Bone marrow (tissue), 2 donors: ENCODE data around the gene EPN3.

Experiments
- DNase-seq, 2 donors: peaks; one replicate each; lab custom pipeline; 2025; lab: John Stamatoyannopoulos, UW

The EPN3 gene

GRCh38 chr17:50511058-50511457 is 21.5 kb upstream of the EPN3 start:
- no peak for DNase-seq

DNA sequence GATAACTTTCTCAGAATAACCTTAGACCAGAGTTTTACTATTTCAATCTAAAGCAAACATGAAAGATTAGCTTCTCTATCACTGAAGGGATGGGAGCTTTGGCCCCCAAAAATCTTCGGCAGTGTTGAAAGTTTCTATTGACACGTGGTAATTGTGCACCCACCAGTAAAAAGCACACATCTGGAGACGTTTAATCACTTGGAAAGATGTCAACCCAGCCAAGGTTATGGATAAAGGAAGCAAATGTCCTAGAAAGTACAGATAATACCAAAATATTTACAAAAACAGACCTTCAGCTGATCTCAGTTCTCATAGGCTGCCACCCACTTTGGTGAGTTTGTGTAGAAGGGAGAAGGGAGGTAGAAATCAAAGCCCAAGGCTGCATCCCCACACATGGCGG is 19.0 kb upstream of the EPN3 start:
- no peak for DNase-seq

GRCh38 chr17:50514388-50514787 is 18.1 kb upstream of the EPN3 start:
- DNase-seq, result no peak

- no peak for DNase-seq
Measured at GRCh38 chr17:50514936-50515702, 17.4 kb upstream of the EPN3 start.

GRCh38 chr17:50517011-50517410 is 15.5 kb upstream of the EPN3 start:
- DNase-seq, result no peak

- DNase-seq, result no peak
Measured at GRCh38 chr17:50517504-50518383, 14.8 kb upstream of the EPN3 start.

- DNase-seq, result no peak
Measured at GRCh38 chr17:50518384-50519023, 14.0 kb upstream of the EPN3 start.

- DNase-seq, result no peak
Measured at GRCh38 chr17:50519141-50519834, 13.2 kb upstream of the EPN3 start.

DNA sequence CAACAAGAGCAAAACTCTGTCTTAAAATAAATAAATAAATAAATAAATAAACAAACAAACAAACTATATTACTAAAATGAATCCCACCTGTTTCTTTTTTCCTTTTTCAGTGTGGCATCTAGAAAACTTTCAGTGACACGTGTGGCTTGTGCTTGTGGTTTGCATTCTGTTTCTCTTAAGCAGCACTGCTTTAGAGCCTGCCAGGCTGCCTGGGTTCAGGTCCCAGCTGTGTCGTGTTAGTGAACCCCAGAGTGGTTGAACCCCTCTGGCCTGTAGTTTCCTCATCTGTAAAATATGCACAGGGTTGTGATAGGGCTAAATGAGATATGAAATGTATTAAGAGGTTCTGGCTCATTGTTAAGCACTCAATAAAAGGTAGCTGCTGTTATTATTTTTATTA is 12.1 kb upstream of the EPN3 start:
- DNase-seq, result no peak

DNA sequence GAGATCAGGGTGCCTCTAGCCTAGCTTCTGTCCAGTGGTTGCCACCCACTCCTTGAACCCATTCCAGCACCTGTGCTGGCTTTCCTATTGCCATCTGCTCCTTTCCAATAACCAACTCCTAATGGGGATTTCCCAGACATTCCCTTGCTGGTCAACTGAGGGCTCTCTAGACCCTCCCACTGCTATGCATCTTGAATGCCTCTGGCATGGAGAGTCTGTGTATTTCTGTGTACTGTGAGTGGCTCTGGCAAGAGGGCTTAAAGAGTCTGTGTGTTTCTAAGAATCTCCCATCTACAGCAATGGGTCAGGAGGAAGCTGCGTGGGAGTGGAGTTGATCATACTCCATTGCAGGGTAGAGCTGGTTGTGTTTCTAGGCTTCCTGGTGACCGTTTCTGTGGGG is 11.0 kb upstream of the EPN3 start:
- no peak for DNase-seq

DNA sequence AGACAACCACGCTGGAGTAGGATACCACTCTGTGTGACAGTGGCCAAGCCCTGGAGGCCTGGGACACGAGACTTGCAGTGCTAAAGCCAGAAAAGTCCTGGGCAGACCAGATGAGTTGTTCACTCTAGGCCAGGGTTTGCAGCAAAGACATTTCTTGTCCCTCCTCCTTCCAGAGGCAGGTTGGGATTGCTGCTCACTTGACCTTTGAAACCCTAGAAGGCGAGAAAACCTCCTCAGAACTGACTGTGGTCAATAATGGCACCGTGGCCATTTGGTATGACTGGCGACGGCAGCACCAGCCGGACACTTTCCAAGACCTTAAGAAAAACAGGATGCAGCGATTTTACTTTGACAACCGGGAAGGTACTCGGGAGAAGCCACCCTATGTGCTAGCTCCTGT is 9.8 kb upstream of the EPN3 start:
- no peak for DNase-seq

DNA sequence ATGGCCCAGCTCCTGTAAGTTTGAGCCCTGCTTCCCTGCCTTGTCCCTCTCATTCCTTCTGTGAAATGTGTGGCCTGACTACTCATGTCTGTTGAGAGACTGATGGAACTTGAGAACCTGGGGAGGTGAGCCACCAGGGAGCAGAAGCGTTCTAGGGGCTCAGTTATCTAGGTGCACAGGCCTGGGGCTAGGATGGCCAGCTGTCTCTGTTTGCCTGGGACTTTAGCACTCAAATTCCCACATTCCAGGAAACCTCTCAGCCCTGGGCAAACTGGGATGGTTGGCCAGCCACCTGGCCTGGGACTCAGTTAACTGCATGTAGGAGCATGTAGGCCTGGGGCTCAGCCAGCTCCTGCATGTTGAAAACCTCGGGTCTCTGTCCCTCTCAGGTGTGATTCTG is 9.3 kb upstream of the EPN3 start:
- no peak for DNase-seq

GRCh38 chr17:50524838-50525237 is 7.7 kb upstream of the EPN3 start:
- no peak for DNase-seq

DNA sequence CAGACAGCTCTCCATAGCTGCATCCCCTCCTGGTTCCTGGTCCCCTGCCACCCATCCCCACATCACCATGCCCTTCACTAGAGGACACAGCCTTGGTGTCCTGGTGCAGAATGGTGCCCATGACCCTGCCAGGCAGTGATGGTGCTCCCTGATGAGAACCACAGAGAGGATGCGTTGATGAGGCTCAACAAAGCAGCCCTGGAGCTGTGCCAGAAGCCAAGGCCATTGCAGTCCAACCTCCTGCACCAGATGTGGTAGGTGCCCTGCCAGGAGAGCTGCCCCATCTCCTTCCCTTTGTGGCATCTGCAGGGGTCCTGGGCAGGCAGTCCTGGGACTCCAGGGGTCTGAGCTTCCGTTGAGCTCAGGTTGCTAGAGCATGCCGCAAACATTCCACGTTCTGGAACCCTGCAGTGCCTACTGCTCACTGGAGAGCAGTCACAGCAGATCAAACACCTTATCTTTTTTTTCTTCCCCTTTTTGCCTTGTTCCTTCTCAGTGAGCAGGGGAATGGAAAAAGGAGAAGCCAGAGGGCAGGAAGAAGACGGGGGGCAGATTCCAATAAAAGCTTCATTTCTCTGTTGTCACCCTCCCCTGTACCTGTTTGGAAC is 5.3 kb upstream of the EPN3 start:
- DNase-seq, result no peak

GRCh38 chr17:50527949-50528474 is 4.5 kb upstream of the EPN3 start:
- DNase-seq, result no peak

- no peak for DNase-seq
Measured at GRCh38 chr17:50529849-50530248, 2.7 kb upstream of the EPN3 start.

DNA sequence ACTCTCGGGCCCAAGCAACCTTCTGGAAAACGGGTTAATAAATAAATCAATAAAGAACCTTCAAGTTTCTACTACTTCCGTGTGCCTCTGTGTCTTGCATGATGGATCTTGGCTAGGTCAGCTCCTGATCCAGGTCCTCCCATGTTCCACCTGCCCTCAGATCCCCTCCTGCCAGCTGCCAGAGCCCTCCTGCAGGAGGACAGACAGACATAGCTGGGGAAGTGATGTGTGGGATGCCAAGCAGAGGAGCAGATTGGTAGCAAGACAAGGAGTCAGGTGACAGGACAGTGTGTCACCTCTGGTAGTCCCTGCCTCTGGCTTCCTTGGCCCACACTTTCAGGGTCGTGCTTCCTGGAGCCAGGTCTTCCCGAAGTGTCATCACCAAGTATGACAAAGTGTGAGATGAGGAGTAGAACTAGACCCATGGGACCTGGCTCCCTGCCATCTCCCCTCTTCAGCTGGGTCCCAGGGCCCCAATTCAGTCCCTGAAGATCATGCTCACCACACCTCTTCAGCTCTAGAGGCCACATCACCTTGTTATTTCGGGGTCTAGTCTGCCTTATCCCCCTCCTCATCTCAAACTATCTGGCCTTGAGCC is 1.0 kb upstream of the EPN3 start:
- DNase-seq, result no peak

DNA sequence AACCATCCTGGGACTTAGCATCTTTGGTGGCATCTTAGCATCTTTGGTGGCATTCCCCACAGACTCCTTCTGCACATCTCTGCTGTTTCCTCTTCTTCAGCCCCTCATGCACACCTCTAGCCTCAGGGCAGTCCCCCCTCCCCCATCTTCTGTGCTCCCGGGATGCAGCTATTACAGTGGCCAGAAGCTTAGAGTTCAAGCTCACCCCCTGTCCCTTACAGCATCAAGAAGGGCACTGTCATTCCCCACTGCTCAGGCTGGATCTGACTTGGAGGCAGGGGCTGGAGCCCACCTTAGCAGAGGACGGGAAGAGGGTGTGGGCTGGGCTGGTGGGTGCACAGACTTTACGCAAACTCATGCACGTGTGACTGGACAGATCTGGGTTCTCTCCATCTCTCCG is 650 bp downstream of the EPN3 start:
- DNase-seq, result no peak

DNA sequence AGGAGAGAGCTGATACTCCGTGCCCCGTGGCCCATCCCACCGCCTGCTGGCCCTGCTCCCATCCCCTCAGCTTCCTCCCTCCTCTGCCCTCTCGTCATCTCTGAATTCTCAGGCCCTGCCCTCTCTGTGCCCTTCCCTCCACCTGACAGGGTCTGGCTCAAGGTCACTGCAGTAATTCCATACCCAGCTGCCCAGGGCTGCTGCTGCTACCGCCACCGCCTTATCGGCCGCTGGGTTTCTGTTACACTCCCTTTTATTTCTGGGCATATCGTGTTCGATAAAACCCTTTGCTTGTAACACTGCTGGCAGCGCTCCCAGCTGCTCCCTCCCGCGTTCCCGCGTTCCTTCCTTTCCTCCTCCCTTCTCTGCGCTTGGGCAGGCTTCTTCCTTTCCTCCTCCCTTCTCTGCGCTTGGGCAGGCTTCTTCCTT is 1.2 kb downstream of the EPN3 start:
- no peak for DNase-seq

DNA sequence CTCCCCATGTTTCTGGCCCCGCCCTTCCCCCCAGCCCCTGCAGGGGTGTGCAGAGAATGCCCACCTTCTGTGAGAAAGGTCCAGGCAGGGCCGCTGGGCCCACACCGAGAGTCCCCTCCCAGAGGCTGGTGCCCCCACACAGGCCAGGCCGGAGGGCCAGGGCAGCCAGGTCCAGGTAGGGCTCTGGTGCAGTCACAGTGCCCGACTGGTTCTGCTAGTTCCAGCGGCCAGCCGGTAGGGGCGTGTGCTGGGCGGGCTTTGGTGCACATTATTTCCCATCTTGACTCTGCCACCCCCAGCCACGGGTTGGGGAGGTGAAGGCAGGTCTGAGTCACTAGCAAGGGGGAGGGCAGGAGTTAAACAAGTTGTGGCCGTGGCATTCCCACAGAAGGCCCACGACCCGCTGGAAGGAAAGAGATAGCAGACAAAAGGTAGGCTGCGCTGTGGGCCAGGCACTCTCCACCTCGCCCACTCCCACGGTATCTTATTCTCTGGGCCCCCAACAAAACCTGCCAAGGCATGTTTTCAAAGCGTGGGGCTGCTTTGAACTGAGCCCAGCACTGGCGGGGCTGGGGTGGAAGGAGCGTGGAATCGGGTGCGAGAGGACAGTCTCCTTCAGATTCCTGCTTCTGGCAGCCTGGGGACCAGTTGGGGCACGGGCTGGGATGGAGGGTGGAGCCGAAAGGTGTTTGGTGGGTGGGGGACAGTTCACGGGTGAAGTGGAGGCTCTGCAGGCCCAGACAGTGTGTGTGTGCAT is 1.9 kb downstream of the EPN3 start:
- no peak for DNase-seq

DNA sequence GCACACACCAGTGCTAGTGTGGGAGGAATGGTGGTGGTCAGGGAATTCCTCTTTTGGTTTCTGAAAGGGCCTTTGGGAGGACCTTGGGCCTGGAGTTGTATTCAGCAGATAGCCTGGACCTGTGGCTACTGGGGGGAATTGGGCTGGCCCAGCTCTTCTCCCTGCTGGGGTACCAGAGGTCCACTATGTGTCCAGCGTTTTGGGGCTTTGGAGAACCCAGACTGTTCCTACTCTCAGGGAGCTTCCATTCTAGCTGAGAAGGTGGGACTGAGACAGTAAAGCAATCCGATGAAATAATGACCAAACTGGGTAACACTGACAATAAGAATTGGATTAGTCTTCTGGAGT is 2.4 kb downstream of the EPN3 start:
- DNase-seq, result no peak
